ENCODE measurements around the gene SUMO3. TPM values are rescaled to one million over a fixed set of nuclear protein-coding genes. Genes with fewer than 3 reads are reported as not detected.

The SUMO3 gene
- total and polyA plus RNA-seq, 2 donors (not counting 3 experiments of a cell fraction or from before 2014, with no cell fraction given) = 102 to 123 TPM

DNA sequence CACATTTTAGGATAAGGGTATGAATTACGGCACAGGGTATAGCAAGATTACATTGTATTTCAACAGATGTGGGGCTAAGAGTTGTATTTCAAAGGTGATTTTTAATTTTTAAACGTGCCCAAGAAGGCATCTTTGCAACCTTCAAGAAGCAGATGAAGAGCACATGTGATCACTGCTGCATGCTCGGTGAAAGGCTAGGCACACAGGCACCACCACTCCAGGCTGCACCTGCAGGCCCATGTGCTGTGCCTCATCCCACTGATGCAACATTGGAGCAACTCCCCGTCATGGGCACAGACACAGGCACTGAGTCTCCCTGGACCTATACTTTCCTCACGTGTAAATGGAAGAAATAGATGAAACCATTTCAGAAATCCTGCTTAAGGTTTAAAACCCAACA, 39.8 kb downstream of the SUMO3 start:
- no peaks in the 10 kb centered on the region for H3K9me1 ChIP-seq (replicated peaks; ENCODE audit: control insufficient read depth, extremely low read depth, insufficient read depth, low read length)
- FAIRE-seq = no peak
- H3K27me3 ChIP-seq (ENCODE audit: control insufficient read depth in 2 of 2, insufficient read depth in 2 of 2, low read length in 2 of 2) = no peaks in the 10 kb centered on the region
- H2AFZ ChIP-seq (ENCODE audit: low read depth, low read length) = no peak overlapping the region
- H4K20me1 ChIP-seq (replicated peaks; ENCODE audit: control insufficient read depth, extremely low read depth, insufficient read depth, low read length) = no peaks in the 10 kb centered on the region
- H3K36me3 ChIP-seq (ENCODE audit: control insufficient read depth in 2 of 2, extremely low read depth in 1 of 2, insufficient read depth in 2 of 2, low read length in 2 of 2) = peaks cover 17% of the 10 kb centered on the region in 2 experiments
- peaks cover 32% of the 10 kb centered on the region for H3K79me2 ChIP-seq (ENCODE audit: control insufficient read depth, insufficient read depth, low read length)
- dilution Hi-C loops (cut with MboI; ENCODE audit: extremely low pct_ligation_motif_present, low sequenced_read_pairs) (no loop called here), intact Hi-C loops (cut with micrococcal nuclease) (no loop called here)
- H3K27ac ChIP-seq (ENCODE audit: insufficient read depth, low read depth, low read length) = no peak overlapping the region
- CTCF ChIA-PET = no interaction called here
- BruUV-seq (replicated peaks) = no TSS peak
- no peak for DNase-seq (ENCODE audit: low read depth, low spot score)
- no peaks in the 10 kb centered on the region for H3K9me3 ChIP-seq (replicated peaks; ENCODE audit: control insufficient read depth, insufficient read depth, low read length)
- H3K4me1 ChIP-seq (ENCODE audit: control insufficient read depth, extremely low read depth, insufficient read depth, low read length) = no peaks in the 10 kb centered on the region
- no peak for TF ChIP-seq MYC (IDR thresholded peaks at IDR 0.05; ENCODE audit: low read depth, low read length)
- TF ChIP-seq GATA2 (IDR thresholded peaks at IDR 0.05; ENCODE audit: insufficient read depth, insufficient read length, low read depth, low read length) = no peak
- no peak for TF ChIP-seq POLR2A (IDR thresholded peaks at IDR 0.05; ENCODE audit: low read depth, low read length)
- no peak for TF ChIP-seq JUN (IDR thresholded peaks at IDR 0.05; ENCODE audit: borderline replicate concordance, insufficient read depth, insufficient read length, low read depth)
- no peak for TF ChIP-seq POLR2AphosphoS5 (IDR thresholded peaks at IDR 0.05; ENCODE audit: insufficient read depth, low read depth, low read length)
- TF ChIP-seq EZH2 (IDR thresholded peaks at IDR 0.05; ENCODE audit: borderline replicate concordance, low read depth, low read length, severe bottlenecking) = no peak
- TF ChIP-seq, protein P1, sequence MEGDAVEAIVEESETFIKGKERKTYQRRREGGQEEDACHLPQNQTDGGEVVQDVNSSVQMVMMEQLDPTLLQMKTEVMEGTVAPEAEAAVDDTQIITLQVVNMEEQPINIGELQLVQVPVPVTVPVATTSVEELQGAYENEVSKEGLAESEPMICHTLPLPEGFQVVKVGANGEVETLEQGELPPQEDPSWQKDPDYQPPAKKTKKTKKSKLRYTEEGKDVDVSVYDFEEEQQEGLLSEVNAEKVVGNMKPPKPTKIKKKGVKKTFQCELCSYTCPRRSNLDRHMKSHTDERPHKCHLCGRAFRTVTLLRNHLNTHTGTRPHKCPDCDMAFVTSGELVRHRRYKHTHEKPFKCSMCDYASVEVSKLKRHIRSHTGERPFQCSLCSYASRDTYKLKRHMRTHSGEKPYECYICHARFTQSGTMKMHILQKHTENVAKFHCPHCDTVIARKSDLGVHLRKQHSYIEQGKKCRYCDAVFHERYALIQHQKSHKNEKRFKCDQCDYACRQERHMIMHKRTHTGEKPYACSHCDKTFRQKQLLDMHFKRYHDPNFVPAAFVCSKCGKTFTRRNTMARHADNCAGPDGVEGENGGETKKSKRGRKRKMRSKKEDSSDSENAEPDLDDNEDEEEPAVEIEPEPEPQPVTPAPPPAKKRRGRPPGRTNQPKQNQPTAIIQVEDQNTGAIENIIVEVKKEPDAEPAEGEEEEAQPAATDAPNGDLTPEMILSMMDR (IDR thresholded peaks at IDR 0.05; ENCODE audit: extremely low read depth in 1 of 2, insufficient read depth in 1 of 2, low read depth in 1 of 2, low read length in 2 of 2) = no peak
- TF ChIP-seq, protein P2, sequence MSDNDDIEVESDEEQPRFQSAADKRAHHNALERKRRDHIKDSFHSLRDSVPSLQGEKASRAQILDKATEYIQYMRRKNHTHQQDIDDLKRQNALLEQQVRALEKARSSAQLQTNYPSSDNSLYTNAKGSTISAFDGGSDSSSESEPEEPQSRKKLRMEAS (IDR thresholded peaks at IDR 0.05; ENCODE audit: insufficient read depth, insufficient read length) = no peak
- no peak for TF ChIP-seq FOS (IDR thresholded peaks at IDR 0.05; ENCODE audit: borderline replicate concordance, insufficient read depth, low read length)
- no peak overlapping the region for H3K9ac ChIP-seq (replicated peaks; ENCODE audit: extremely low read depth, insufficient read depth, low read length)
- H3K4me2 ChIP-seq (ENCODE audit: insufficient read depth, low read length) = no peak overlapping the region
- POLR2A ChIA-PET = no interaction called here
- no peak overlapping the region for H3K4me3 ChIP-seq (replicated peaks in 1 of 3; ENCODE audit: insufficient read depth in 1 of 3, low read depth in 1 of 3, low read length in 3 of 3)

Measured in endothelial cell of umbilical vein (primary cell).